Glutamatergic neuron (in vitro differentiated cells): ENCODE results near the gene CTNNA2. TPM values are rescaled to one million over a fixed set of nuclear protein-coding genes. Genes with fewer than 3 reads are reported as not detected.

Experiments
- DNase-seq: peaks from one replicate; pipeline ENCODE4 v3.0.0; 2022
- H3K27ac Mint-ChIP-seq: one replicate; pipeline ENCODE4 v1.8.0; 2020; ENCODE audit warnings: mild to moderate bottlenecking, mixed read lengths, inconsistent platforms; ENCODE audit not compliant: unreplicated experiment
- H3K27me3 Mint-ChIP-seq: one replicate; pipeline ENCODE4 v1.8.0; 2020; ENCODE audit warnings: mild to moderate bottlenecking, moderate library complexity, mixed read lengths, inconsistent platforms; ENCODE audit not compliant: unreplicated experiment
- H3K36me3 Mint-ChIP-seq: one replicate; pipeline ENCODE4 v1.8.0; 2020; ENCODE audit warnings: mild to moderate bottlenecking, mixed read lengths, inconsistent platforms; ENCODE audit not compliant: unreplicated experiment
- H3K4me1 Mint-ChIP-seq: one replicate; pipeline ENCODE4 v1.8.0; 2020; ENCODE audit warnings: mild to moderate bottlenecking, low read depth, mixed read lengths, inconsistent platforms; ENCODE audit not compliant: unreplicated experiment
- H3K4me3 Mint-ChIP-seq: one replicate; pipeline ENCODE4 v1.8.0; 2020; ENCODE audit warnings: mild to moderate bottlenecking, mixed read lengths, inconsistent platforms; ENCODE audit not compliant: unreplicated experiment
- H3K9me3 Mint-ChIP-seq: one replicate; pipeline ENCODE4 v1.8.0; 2020; ENCODE audit warnings: mild to moderate bottlenecking, moderate library complexity, mixed read lengths, inconsistent platforms; ENCODE audit not compliant: unreplicated experiment
- CTCF ChIP-seq: fragments of 200-600 bp; sonication (generic); IDR thresholded peaks from one replicate; pipeline ENCODE4 v1.5.0; 2021; ENCODE audit not compliant: partially characterized antibody, unreplicated experiment
- total RNA-seq: library from RNA; stranded (reverse); fragmentation: NEBNext Ultra II Directional; extraction: Animal tissue kit (Norgen Biotek cat#: 25700); gene quantifications from one replicate; pipeline ENCODE4 v1.2.1, GENCODE V29; 2021; ENCODE audit not compliant: unreplicated experiment

CTNNA2 gene
- total RNA-seq, 1 donor from 2014 or later: 76.2 TPM

DNA sequence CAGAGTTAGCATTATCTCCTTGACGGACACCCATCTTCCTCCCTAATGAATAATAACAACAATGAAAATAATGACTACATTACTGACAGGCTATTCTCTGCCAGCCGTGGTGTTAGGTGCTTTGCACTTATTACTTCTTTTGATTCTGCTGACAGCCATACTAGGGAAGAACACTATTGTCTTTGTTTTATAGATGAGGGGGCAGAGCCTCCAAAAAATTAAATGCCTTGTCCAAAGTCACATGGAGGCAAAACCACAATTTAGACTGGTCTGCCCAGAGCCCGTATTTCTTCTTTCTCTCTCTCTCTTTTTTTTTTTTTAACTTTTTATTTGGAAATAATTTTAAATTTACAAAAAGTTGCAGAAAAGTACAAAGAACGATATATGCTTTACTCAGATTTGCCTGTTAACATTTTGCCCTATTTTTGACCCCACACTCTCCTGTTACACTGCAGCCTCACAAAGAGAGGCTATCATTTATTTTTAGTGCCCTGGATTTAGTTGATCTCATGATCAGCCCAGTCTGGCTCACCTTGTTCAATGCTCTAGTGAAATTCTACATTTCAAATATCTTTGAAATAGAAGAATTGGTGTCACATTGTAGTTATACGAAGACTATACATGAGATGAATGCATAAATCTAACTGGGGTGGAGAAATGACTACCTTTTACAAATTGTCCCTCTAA lies 422.3 kb downstream of the CTNNA2 start:
- no peak for TF ChIP-seq CTCF
- no peak overlapping the region for H3K4me3 Mint-ChIP-seq
- peaks cover 7% of the 10 kb centered on the region for H3K4me1 Mint-ChIP-seq
- DNase-seq: no peak
- H3K36me3 Mint-ChIP-seq: no peaks in the 10 kb centered on the region
- no peak overlapping the region for H3K27ac Mint-ChIP-seq
- H3K9me3 Mint-ChIP-seq: no peaks in the 10 kb centered on the region
- no peaks in the 10 kb centered on the region for H3K27me3 Mint-ChIP-seq

DNA sequence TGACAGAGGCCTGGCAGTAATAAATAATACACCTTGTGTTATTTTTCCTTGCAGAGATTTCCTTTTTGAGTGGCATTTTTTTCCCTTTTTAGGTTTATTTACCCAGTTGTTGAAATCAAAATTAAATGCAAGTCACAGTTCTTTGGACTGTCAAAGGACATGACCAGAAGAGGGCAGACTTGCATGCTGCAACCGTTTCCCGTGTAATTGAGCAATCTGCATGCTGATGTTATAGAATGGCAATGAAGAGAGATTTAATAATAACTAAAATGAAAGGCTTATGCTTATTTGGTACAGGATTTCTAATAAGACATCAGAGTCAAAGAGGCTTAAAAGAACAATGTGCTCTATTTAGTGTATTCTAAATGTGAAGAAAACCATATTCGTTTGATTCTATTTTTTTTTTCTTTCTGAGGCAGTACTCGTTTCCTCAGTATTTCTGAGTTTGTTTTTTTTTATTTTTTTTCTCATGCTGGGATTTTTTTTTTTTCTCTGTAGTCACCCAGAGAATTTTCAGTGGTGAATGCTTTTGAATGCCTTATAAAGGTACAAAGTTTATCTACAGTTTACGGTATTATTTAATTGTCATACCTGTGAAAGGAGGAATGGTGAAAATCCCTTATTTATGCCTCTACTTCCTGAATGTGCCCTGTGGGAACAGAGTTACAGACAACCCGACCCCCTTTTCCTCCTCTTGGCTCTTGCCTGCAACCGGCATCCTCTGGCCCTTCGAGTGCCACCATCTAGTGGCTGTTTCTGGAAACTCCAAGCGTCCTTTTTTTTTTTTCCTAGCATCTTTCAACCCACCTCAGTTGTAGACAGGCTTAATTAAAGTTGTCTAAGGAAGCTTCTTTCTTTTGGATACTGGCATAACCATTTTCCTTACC lies 423.2 kb downstream of the CTNNA2 start:
- TF ChIP-seq CTCF: peak; percentile 59
- peak overlapping the region; percentile 76 for H3K4me3 Mint-ChIP-seq
- H3K9me3 Mint-ChIP-seq: no peaks in the 10 kb centered on the region
- no peaks in the 10 kb centered on the region for H3K36me3 Mint-ChIP-seq
- peaks cover 9% of the 10 kb centered on the region for H3K4me1 Mint-ChIP-seq
- H3K27ac Mint-ChIP-seq: peak overlapping the region; percentile 1
- DNase-seq: peak; percentile 47
- no peaks in the 10 kb centered on the region for H3K27me3 Mint-ChIP-seq

DNA sequence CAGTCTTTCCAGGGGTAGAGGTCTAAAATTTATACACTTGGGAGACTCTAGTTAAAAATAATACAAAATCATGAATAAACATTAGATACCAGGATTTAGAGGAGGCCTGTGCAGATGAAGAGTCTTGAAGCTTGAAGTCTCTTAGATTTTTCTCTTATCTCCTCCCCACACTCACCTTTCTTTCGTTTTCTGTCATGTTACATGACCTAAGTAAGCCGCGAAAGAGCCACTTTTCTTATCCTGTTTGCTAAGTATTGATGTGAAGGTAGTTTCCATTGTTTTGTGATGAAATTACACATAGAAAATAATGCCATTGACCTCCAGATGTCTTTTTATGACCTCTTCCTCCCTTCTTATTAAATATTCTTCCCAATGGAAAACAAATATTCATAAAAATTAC lies 423.9 kb downstream of the CTNNA2 start:
- Mint-ChIP-seq H3K27me3 (no peaks in the 10 kb centered on the region), H3K4me1 (peaks cover 12% of the 10 kb centered on the region), H3K36me3 (no peaks in the 10 kb centered on the region), H3K27ac (no peak overlapping the region), H3K9me3 (no peaks in the 10 kb centered on the region), H3K4me3 (no peak overlapping the region)
- TF ChIP-seq CTCF: no peak
- DNase-seq: no peak

DNA sequence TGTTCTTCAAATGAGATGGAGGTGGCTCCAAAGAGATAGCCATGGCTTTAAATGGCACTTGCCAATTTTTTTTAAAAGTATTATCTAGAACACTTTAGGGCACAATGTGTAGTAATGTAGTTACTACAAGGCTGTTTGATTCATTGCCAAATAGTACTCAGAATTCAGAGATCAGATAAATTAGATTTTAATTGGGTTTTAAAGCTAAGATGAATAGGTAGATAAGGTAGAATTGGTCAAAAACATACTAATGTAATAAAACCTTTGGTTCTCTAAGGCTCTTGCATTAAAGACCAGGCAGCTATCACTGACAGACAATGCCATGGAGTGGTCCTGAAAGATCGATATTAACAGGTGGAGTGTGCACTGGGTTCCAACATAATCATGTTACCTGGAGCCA lies 425.8 kb downstream of the CTNNA2 start:
- Mint-ChIP-seq H3K9me3 (no peaks in the 10 kb centered on the region), H3K27me3 (no peaks in the 10 kb centered on the region), H3K27ac (no peak overlapping the region), H3K4me1 (peaks cover 12% of the 10 kb centered on the region), H3K36me3 (no peaks in the 10 kb centered on the region), H3K4me3 (no peak overlapping the region)
- no peak for DNase-seq
- TF ChIP-seq CTCF: no peak

- Mint-ChIP-seq H3K4me3 (no peak overlapping the region), H3K9me3 (no peaks in the 10 kb centered on the region), H3K27me3 (no peaks in the 10 kb centered on the region), H3K36me3 (no peaks in the 10 kb centered on the region), H3K27ac (no peak overlapping the region), H3K4me1 (peaks cover 13% of the 10 kb centered on the region)
- no peak for TF ChIP-seq CTCF
- DNase-seq: no peak
These were observed 427.5 kb downstream of the CTNNA2 start for GRCh38 chr2:79940364-79940763.
